ENCODE results near the gene CASQ2.

CASQ2 gene

GRCh38 chr1:115654663-115655305 lies 113.7 kb downstream of the CASQ2 start:
- no peak for TF ChIP-seq CTCF (IDR thresholded peaks at IDR 0.05; ENCODE audit: low read depth, low read length)
- DNase-seq (ENCODE audit: extremely low read depth, low read depth): no peak

GRCh38 chr1:115654125-115654524 lies 114.4 kb downstream of the CASQ2 start:
- no peak for DNase-seq (ENCODE audit: extremely low read depth, low read depth)
- TF ChIP-seq CTCF (IDR thresholded peaks at IDR 0.05; ENCODE audit: low read depth, low read length): no peak

- TF ChIP-seq CTCF (IDR thresholded peaks at IDR 0.05; ENCODE audit: low read depth, low read length): no peak
- no peak for DNase-seq (ENCODE audit: extremely low read depth, low read depth)
These were observed 116.2 kb downstream of the CASQ2 start for GRCh38 chr1:115652236-115652788.

GRCh38 chr1:115651391-115651790 lies 117.1 kb downstream of the CASQ2 start:
- no peak for TF ChIP-seq CTCF (IDR thresholded peaks at IDR 0.05; ENCODE audit: low read depth, low read length)
- no peak for DNase-seq (ENCODE audit: extremely low read depth, low read depth)

- no peak for DNase-seq (ENCODE audit: extremely low read depth, low read depth)
- TF ChIP-seq CTCF (IDR thresholded peaks at IDR 0.05; ENCODE audit: low read depth, low read length): no peak
These were observed 117.6 kb downstream of the CASQ2 start for GRCh38 chr1:115650961-115651360.
